K562 (cell line): ENCODE measurements around the gene FNDC1.

ENCODE experiments used
- ARID3B ChIP-seq: fragments of 250-450 bp; sonication (Bioruptor Pico); IDR thresholded peaks from 2 replicates; pipeline ENCODE4 v1.4.0; 2020; ENCODE audit warnings: borderline replicate concordance
- CTCF ChIP-seq, 3 experiments: IDR thresholded peaks in 2 of 3; conservative IDR thresholded peaks in 1 of 3; 2 replicates each; pipeline ENCODE4 v1.5.1; 2011 to 2012; ENCODE audit warnings: low read length in 3 of 3, mild to moderate bottlenecking in 3 of 3, control low read depth in 2 of 3, improper control_type of control experiment in 1 of 3, inconsistent platforms in 1 of 3, low read depth in 1 of 3, mixed read lengths in 1 of 3, moderate library complexity in 1 of 3; ENCODE audit not compliant: insufficient read depth in 2 of 3
- HDAC2 ChIP-seq: fragments of 450-650 bp; IDR thresholded peaks from 2 replicates; pipeline ENCODE4 v1.6.1; 2016; ENCODE audit warnings: mild to moderate bottlenecking
- NKRF ChIP-seq: fragments of 450-650 bp; IDR thresholded peaks from 2 replicates; pipeline ENCODE4 v1.6.1; 2016; ENCODE audit warnings: borderline replicate concordance
- POLR2A ChIP-seq: fragments of 450-650 bp; conservative IDR thresholded peaks from 2 replicates; pipeline ENCODE4 v1.6.1; 2016
- SMARCA4 ChIP-seq: fragments of 450-650 bp; IDR thresholded peaks from 2 replicates; pipeline ENCODE4 v1.6.1; 2016
- YBX1 ChIP-seq: fragments of 450-650 bp; IDR thresholded peaks from 2 replicates; pipeline ENCODE4 v1.7.1; 2016; ENCODE audit warnings: mild to moderate bottlenecking
- ZFP1 ChIP-seq: fragments of 450-650 bp; formaldehyde crosslinking; IDR thresholded peaks from 2 replicates; pipeline ENCODE4 v1.4.0; 2020; ENCODE audit warnings: mild to moderate bottlenecking, mixed read lengths
- ZNF280A ChIP-seq: fragments of 450-650 bp; IDR thresholded peaks from 2 replicates; pipeline ENCODE4 v1.6.1; 2018; ENCODE audit warnings: mild to moderate bottlenecking, low read depth; ENCODE audit not compliant: partially characterized antibody
- ZNF436 ChIP-seq: fragments of 250-450, 450-650 bp; sonication (Bioruptor Pico); formaldehyde crosslinking; IDR thresholded peaks from 2 replicates; pipeline ENCODE4 v1.7.0; 2020; ENCODE audit warnings: mild to moderate bottlenecking

- no peak for TF ChIP-seq HDAC2
- TF ChIP-seq POLR2A: no peak
- TF ChIP-seq YBX1: no peak
- TF ChIP-seq NKRF: no peak
- no peak for TF ChIP-seq ARID3B (CRISPR knock-in tag)
- TF ChIP-seq CTCF (IDR thresholded peaks at IDR 0.05 in 2 of 3, conservative IDR thresholded peaks at IDR 0.05 in 1 of 3; ENCODE audit: insufficient read depth in 2 of 3, low read depth in 1 of 3, low read length in 3 of 3): no peak
- TF ChIP-seq SMARCA4: no peak
- no peak for TF ChIP-seq ZNF436
- no peak for TF ChIP-seq ZNF280A
- no peak for TF ChIP-seq ZFP1 (CRISPR knock-in tag)
Measured at GRCh38 chr6:159259441-159260125, 90.4 kb downstream of the FNDC1 start.
